HFF-Myc (cell line): ENCODE data around the gene AGBL1.

Experiments
- DNase-seq: peaks from one replicate; pipeline ENCODE4 v3.0.0-alpha.2; 2011; ENCODE audit warnings: low read depth; ENCODE audit errors: extremely low read depth
- H3K4me3 ChIP-seq: replicated peaks from 2 replicates; pipeline ENCODE4 v1.5.1; 2011; ENCODE audit warnings: low read depth, mild to moderate bottlenecking, control low read depth, low read length
- TF ChIP-seq, protein P1 (sequence below): IDR thresholded peaks from 2 replicates; pipeline ENCODE4 v1.5.1; 2012; ENCODE audit warnings: mild to moderate bottlenecking, low read depth, low read length, control low read depth; ENCODE audit errors: missing control alignments

The AGBL1 gene

DNA sequence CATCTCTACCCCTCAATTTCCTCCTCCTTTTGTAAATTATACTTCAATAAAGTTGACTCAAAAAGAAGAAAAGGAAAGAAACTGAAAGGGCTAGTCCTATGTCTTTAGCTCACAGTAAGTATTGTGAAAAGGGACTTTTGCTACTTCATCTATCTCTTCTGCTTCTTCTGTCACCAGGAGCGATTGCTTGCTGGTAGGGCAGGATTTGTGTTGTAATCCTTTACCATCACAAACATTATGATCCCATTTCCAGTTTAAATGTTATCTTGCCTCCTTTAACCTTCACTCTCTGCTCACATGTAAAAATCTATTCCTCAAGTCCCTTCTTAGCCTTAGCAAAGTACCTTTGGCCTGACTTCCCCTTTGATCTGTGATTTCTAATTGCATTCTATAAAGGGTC lies 537.1 kb downstream of the AGBL1 start:
- TF ChIP-seq, protein P1, sequence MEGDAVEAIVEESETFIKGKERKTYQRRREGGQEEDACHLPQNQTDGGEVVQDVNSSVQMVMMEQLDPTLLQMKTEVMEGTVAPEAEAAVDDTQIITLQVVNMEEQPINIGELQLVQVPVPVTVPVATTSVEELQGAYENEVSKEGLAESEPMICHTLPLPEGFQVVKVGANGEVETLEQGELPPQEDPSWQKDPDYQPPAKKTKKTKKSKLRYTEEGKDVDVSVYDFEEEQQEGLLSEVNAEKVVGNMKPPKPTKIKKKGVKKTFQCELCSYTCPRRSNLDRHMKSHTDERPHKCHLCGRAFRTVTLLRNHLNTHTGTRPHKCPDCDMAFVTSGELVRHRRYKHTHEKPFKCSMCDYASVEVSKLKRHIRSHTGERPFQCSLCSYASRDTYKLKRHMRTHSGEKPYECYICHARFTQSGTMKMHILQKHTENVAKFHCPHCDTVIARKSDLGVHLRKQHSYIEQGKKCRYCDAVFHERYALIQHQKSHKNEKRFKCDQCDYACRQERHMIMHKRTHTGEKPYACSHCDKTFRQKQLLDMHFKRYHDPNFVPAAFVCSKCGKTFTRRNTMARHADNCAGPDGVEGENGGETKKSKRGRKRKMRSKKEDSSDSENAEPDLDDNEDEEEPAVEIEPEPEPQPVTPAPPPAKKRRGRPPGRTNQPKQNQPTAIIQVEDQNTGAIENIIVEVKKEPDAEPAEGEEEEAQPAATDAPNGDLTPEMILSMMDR = no peak
- DNase-seq = no peak
- H3K4me3 ChIP-seq = no peak overlapping the region

DNA sequence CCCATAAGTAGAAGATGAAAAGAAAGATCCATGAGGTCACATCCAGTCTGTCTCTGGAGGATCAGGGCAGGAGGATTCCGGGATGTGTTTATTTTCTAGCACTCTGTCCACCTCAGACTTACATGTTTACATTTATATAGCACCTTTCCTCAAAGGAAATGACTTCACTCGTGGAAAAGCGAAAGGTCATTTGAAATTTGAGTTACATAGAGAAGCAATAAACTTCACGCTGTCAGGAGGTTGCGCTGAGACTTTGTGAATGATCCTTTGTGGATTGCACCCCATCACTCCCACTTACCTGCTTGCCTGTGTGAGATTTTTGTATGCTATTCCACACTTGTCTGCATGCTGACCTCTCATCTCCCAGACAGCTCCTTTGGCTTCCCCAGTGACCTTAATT lies 540.5 kb downstream of the AGBL1 start:
- H3K4me3 ChIP-seq = no peak overlapping the region
- no peak for DNase-seq
- TF ChIP-seq, protein P1 = no peak

- DNase-seq = no peak
- no peak overlapping the region for H3K4me3 ChIP-seq
- TF ChIP-seq, protein P1 = no peak
These were observed 541.1 kb downstream of the AGBL1 start for GRCh38 chr15:86620641-86621349.

DNA sequence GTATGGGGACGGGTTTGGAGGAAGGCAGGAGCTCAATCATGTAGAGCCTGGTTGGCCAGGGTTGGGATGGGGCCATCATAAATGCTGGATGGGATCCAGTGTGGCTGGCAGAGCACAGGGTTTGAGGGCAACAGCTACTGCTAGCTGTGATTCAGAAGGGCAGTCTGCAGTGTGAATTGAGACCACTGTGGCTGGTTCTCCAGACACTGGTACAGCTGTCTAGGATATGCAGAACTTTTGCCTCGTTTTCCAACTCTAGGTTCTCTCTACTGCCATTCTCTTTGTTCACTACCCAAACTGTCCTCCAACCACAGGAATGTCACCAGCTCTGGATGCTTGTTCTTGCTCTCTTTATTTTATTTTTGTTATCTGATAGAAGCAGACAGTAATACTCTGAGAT lies 543.6 kb downstream of the AGBL1 start:
- TF ChIP-seq, protein P1 = no peak
- no peak for DNase-seq
- no peak overlapping the region for H3K4me3 ChIP-seq

- peak; percentile 11 for DNase-seq
- no peak overlapping the region for H3K4me3 ChIP-seq
These were observed 544.8 kb downstream of the AGBL1 start for GRCh38 chr15:86624261-86625036.

GRCh38 chr15:86629409-86630356 lies 550.0 kb downstream of the AGBL1 start:
- TF ChIP-seq, protein P1 = no peak
- no peak for DNase-seq
- no peak overlapping the region for H3K4me3 ChIP-seq

More at GRCh38 chr15:86624261-86625036, 544.8 kb downstream of the AGBL1 start:
- TF ChIP-seq, protein P1 = peak; percentile 10
